Breast epithelium (tissue), 4 donors: ENCODE results near the gene GGT5. TPM values are rescaled to one million over a fixed set of nuclear protein-coding genes. Genes with fewer than 3 reads are reported as not detected.

Experiments
- DNase-seq, 2 donors: peaks; one replicate each; pipeline ENCODE4 v3.0.0-alpha.2; 2019; ENCODE audit warnings: low spot score in 2 of 2
- H3K27ac ChIP-seq, 2 donors: fragments of 200-600 bp; sonication (generic) in 1 of 2; one replicate each; pipeline ENCODE4 v1.5.1; 2016 to 2019; ENCODE audit warnings: mild to moderate bottlenecking in 1 of 2
- H3K27me3 ChIP-seq, 2 donors: fragments of 200-600 bp; sonication (generic) in 1 of 2; one replicate each; pipeline versions ENCODE4 v1.5.1 to v1.6.0; 2017 to 2019; ENCODE audit warnings: control low read depth in 1 of 2, mild to moderate bottlenecking in 1 of 2
- H3K36me3 ChIP-seq: fragments of 200-600 bp; one replicate; pipeline ENCODE4 v1.5.1; 2019
- H3K4me1 ChIP-seq, 2 donors: fragments of 200-600 bp; sonication (generic); one replicate each; pipeline ENCODE4 v1.5.1; 2016 to 2019; ENCODE audit warnings: control low read depth in 1 of 2
- H3K4me3 ChIP-seq, 3 donors: fragments of 200-600 bp; sonication (generic); 1 replicate in 2 of 3; 2 replicates in 1 of 3; pipeline ENCODE4 v1.5.1; 2016 to 2019; ENCODE audit warnings: mild to moderate bottlenecking in 3 of 3, moderate library complexity in 2 of 3
- H3K9me3 ChIP-seq, 2 donors: fragments of 200-600 bp; sonication (generic) in 1 of 2; one replicate each; pipeline ENCODE4 v1.5.1; 2016 to 2019; ENCODE audit warnings: control low read depth in 1 of 2
- POLR2A ChIP-seq: fragments of 450-650 bp; IDR thresholded peaks from one replicate; pipeline ENCODE4 v1.6.1; 2016; ENCODE audit warnings: antibody characterized with exemption, mild to moderate bottlenecking, moderate library complexity
- POLR2AphosphoS5 ChIP-seq, 3 donors: sonication (generic); formaldehyde crosslinking; IDR thresholded peaks; one replicate each; pipeline ENCODE4 v1.6.1; 2017; ENCODE audit warnings: antibody characterized with exemption in 3 of 3
- intact Hi-C: fragments of 100-400 bp; cut with DNase I; formaldehyde crosslinking; loops from one replicate; pipeline ENCODE4 v1.15.1; 2023; ENCODE audit warnings: low total_unique reads
- total RNA-seq, 3 donors: library from RNA; depleted of rRNA; stranded (reverse); fragments of >200 nt; gene quantifications; one replicate each; pipeline ENCODE4 v1.1.0, GENCODE V29; 2016
- TF ChIP-seq, protein P1 (sequence below), 3 donors: fragments of 450-650 bp; IDR thresholded peaks; one replicate each; pipeline ENCODE4 v1.5.1; 2016 to 2017; ENCODE audit warnings: antibody characterized with exemption in 3 of 3, mild to moderate bottlenecking in 3 of 3, moderate library complexity in 3 of 3

The GGT5 gene
- total RNA-seq, 3 donors from 2014 or later = 27.1 to 114 (median 61.0) TPM

DNA sequence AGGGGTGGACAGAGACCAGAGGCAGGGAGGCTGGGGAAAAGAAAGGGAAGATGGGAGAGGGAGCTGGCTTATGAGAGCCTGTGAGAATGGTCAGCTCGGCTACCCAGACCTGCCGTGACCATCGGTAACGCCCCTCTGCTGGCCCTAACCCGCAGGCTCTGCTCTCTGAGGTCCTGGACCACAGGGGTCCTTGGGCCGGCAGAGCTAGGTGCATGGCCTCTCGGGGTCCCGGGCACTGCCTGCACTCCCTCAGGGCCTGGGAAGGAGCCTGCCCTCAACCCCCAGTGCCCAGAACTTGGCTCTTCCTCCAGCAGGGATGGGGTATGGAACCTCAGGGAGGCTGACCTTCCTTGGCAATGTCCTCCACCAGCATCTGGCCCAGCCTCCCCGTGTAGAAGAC lies 13.2 kb downstream of the GGT5 start:
- no peaks in the 10 kb centered on the region for H3K9me3 ChIP-seq
- no peaks in the 10 kb centered on the region for H3K27me3 ChIP-seq
- TF ChIP-seq POLR2A (no peak), POLR2AphosphoS5 (IDR thresholded peaks at IDR 0.05) (no peak)
- TF ChIP-seq, protein P1, sequence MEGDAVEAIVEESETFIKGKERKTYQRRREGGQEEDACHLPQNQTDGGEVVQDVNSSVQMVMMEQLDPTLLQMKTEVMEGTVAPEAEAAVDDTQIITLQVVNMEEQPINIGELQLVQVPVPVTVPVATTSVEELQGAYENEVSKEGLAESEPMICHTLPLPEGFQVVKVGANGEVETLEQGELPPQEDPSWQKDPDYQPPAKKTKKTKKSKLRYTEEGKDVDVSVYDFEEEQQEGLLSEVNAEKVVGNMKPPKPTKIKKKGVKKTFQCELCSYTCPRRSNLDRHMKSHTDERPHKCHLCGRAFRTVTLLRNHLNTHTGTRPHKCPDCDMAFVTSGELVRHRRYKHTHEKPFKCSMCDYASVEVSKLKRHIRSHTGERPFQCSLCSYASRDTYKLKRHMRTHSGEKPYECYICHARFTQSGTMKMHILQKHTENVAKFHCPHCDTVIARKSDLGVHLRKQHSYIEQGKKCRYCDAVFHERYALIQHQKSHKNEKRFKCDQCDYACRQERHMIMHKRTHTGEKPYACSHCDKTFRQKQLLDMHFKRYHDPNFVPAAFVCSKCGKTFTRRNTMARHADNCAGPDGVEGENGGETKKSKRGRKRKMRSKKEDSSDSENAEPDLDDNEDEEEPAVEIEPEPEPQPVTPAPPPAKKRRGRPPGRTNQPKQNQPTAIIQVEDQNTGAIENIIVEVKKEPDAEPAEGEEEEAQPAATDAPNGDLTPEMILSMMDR (IDR thresholded peaks at IDR 0.05) = no peak
- no peaks in the 10 kb centered on the region for H3K36me3 ChIP-seq
- no peak overlapping the region for H3K4me3 ChIP-seq
- intact Hi-C loops = no loop called here
- no peak for DNase-seq
- H3K4me1 ChIP-seq = no peaks in the 10 kb centered on the region
- H3K27ac ChIP-seq = peak overlapping the region in 1 of 2 donors; percentile 38

- TF ChIP-seq POLR2AphosphoS5 (IDR thresholded peaks at IDR 0.05) (no peak), POLR2A (no peak)
- TF ChIP-seq, protein P1 (IDR thresholded peaks at IDR 0.05) = no peak
- intact Hi-C loops = no loop called here
- Histone ChIP-seq H3K27ac (no peak overlapping the region), H3K9me3 (no peaks in the 10 kb centered on the region), H3K4me1 (no peaks in the 10 kb centered on the region), H3K27me3 (no peaks in the 10 kb centered on the region), H3K36me3 (no peaks in the 10 kb centered on the region), H3K4me3 (no peak overlapping the region)
- DNase-seq = no peak
These were observed 13.8 kb downstream of the GGT5 start for GRCh38 chr22:24230911-24231656.

- TF ChIP-seq POLR2AphosphoS5 (IDR thresholded peaks at IDR 0.05) (no peak), POLR2A (no peak)
- TF ChIP-seq, protein P1 (IDR thresholded peaks at IDR 0.05) = no peak
- H3K4me3 ChIP-seq = no peak overlapping the region
These were observed 18.9 kb downstream of the GGT5 start for GRCh38 chr22:24225951-24226350.

GRCh38 chr22:24225044-24225601 lies 19.8 kb downstream of the GGT5 start:
- no peaks in the 10 kb centered on the region for H3K27me3 ChIP-seq

More at GRCh38 chr22:24225951-24226350, 18.9 kb downstream of the GGT5 start:
- DNase-seq = no peak
- H3K9me3 ChIP-seq = peaks cover 5 to 10% of the 10 kb centered on the region in 2 donors
- no peaks in the 10 kb centered on the region for H3K27me3 ChIP-seq
- intact Hi-C loops = no loop called here
- H3K27ac ChIP-seq = no peak overlapping the region
- H3K4me1 ChIP-seq = no peaks in the 10 kb centered on the region
- no peaks in the 10 kb centered on the region for H3K36me3 ChIP-seq

More at GRCh38 chr22:24225044-24225601, 19.8 kb downstream of the GGT5 start:
- no peaks in the 10 kb centered on the region for H3K36me3 ChIP-seq
- intact Hi-C loops = no loop called here
- H3K4me1 ChIP-seq = no peaks in the 10 kb centered on the region
- no peak overlapping the region for H3K4me3 ChIP-seq
- DNase-seq = no peak
- TF ChIP-seq POLR2AphosphoS5 (IDR thresholded peaks at IDR 0.05) = no peak
- TF ChIP-seq, protein P1 (IDR thresholded peaks at IDR 0.05) = no peak
- TF ChIP-seq POLR2A = no peak
- peaks cover 5 to 10% of the 10 kb centered on the region in 2 donors for H3K9me3 ChIP-seq
- no peak overlapping the region for H3K27ac ChIP-seq
